Esophagus squamous epithelium (tissue), 4 donors: ENCODE data around the gene CPLANE1.
"Not testable (repeated sequence)": the region's sequence is repeated elsewhere in the genome, so short reads cannot be mapped to it uniquely, and the experiment has no call there.

Experiments
- POLR2A ChIP-seq, 4 donors: fragments of 450-650 bp; IDR thresholded peaks; one replicate each; pipeline ENCODE4 v1.6.1; 2017; ENCODE audit warnings: antibody characterized with exemption in 4 of 4, mild to moderate bottlenecking in 4 of 4, moderate library complexity in 3 of 4
- TF ChIP-seq, protein P1 (sequence below), 6 experiments: fragments of 450-650 bp in 4 of 6; fragments of 200-600 bp in 2 of 6; sonication (generic) in 2 of 6; IDR thresholded peaks; one replicate each; pipeline ENCODE4 v1.5.1; 2016 to 2019; ENCODE audit warnings: antibody characterized with exemption in 6 of 6, mild to moderate bottlenecking in 4 of 6, moderate library complexity in 4 of 6

DNA sequence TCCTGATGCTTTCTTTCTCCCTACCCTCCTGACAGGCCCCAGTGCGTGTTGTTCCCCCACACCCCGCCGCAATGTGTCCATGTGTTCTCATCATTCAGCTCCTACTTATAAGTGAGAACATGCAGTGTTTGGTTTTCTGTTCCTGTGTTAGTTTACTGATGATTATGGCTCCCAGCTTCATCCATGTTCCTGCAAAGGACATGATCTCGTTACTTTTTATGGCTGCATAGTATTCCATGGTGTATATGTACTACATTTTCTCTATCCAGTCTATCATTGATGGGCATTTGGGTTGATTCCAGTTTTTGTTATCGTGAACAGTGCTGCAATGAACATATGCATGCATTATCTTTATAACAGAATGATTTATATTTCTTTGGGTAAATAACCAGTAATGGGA is 149.9 kb downstream of the CPLANE1 start:
- TF ChIP-seq, protein P1, sequence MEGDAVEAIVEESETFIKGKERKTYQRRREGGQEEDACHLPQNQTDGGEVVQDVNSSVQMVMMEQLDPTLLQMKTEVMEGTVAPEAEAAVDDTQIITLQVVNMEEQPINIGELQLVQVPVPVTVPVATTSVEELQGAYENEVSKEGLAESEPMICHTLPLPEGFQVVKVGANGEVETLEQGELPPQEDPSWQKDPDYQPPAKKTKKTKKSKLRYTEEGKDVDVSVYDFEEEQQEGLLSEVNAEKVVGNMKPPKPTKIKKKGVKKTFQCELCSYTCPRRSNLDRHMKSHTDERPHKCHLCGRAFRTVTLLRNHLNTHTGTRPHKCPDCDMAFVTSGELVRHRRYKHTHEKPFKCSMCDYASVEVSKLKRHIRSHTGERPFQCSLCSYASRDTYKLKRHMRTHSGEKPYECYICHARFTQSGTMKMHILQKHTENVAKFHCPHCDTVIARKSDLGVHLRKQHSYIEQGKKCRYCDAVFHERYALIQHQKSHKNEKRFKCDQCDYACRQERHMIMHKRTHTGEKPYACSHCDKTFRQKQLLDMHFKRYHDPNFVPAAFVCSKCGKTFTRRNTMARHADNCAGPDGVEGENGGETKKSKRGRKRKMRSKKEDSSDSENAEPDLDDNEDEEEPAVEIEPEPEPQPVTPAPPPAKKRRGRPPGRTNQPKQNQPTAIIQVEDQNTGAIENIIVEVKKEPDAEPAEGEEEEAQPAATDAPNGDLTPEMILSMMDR (IDR thresholded peaks at IDR 0.05): not testable (repeated sequence)
- not testable (repeated sequence) for TF ChIP-seq POLR2A (IDR thresholded peaks at IDR 0.05)
